ENCODE results near the gene ALDH1B1.

GRCh38 chr9:38439916-38440301 is 47.4 kb downstream of the ALDH1B1 start:
- TF ChIP-seq CTCF (IDR thresholded peaks at IDR 0.05), result no peak
- no peak for TF ChIP-seq POLR2A (IDR thresholded peaks at IDR 0.05)

Measured in heart left ventricle (tissue), 13 donors.